GM19372 (cell line): Measurements from ENCODE around the gene CDHR3.

Experiments
- ATAC-seq: cut with Tn5 transposase; IDR thresholded peaks from one replicate; pipeline ENCODE4 v1.9.1; 2021; ENCODE audit warnings: mild to moderate bottlenecking, low read depth, moderate library complexity; ENCODE audit not compliant: unreplicated experiment

Gene CDHR3

DNA sequence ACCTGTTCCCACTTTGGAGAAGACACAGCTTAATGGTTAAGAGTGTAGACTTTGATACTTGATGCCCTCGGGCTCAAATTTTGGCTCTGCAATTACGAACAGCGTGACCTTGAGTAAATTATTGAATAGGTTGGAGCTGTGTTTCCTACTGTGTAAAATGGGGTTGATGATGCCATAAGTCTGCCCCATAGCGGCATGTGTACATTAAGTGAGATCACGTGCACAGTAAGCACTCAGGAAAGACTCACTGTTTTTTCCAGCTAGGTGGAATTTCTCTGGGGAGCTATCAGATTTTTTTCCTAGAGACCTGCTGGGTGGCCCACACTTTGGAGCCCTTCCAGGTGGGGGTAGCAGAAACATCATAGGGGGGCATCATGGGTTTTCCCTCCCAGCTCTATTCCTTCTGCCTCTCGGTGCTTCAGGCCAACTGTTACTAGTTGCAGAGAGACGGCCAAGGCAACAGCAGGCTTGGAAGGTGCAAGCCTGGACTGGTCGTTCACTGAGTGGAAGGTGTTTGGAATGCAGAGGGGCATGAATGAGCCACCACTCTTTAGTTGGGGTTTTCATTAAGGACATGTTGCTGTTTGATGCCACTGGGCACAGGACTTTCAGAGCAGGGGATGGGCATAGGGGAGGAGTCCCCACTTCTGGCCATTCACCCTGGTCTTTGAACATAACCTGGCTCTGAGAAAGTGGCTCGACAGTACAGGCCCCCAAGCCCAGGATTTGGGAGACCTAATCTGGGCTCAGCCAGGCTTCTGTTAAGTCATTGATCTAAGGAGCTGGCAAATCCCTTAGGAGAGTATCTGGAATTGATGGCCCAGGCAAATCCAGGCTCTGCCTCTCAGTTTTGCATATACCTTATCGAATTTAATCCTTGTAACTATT lies 85.0 kb downstream of the CDHR3 start:
- ATAC-seq: no peak

DNA sequence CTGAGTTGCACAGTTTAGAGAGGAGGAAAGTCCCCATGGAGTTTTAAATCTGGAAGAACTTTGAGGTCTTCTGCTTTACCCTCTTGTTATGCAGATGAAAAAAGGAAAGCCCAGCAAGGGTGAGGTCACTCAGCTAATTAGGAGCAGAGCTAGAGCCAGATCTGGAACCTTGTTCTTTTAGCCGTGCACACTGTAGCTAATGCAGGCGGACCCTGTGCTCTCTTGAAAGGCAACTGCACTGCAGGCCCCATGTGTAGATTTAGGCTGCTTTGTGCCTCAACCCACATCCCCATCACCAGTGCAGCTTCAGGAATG lies 85.6 kb downstream of the CDHR3 start:
- ATAC-seq: no peak

DNA sequence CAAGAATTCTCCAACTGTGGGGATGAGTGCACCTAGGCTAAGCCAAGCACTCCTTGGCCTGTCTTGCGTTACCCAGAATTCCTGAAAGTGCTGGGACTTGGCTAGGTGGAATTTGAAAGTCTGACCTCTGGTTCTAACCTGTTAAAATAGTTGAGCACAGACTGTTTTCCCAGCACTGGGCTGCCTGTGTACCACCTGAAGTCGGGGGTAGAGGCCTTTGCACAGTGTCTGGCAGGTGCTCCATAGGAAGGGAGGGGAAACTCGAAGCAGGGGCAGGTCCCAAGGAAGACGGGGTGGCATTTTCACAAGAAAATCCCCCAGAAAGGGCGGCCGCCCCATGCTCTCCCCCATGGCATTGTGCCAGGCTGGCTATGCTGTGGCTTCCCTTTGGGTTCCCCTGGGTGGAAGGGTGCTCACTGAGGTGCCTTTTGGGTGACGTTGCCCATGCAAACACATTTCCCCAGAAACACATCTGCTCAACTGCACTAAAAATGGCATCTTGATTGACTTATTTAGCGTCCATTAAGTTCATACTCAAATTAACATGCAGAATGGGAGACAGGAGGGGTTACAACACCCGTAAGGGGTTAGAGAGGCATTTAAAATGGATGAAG lies 86.2 kb downstream of the CDHR3 start:
- no peak for ATAC-seq

DNA sequence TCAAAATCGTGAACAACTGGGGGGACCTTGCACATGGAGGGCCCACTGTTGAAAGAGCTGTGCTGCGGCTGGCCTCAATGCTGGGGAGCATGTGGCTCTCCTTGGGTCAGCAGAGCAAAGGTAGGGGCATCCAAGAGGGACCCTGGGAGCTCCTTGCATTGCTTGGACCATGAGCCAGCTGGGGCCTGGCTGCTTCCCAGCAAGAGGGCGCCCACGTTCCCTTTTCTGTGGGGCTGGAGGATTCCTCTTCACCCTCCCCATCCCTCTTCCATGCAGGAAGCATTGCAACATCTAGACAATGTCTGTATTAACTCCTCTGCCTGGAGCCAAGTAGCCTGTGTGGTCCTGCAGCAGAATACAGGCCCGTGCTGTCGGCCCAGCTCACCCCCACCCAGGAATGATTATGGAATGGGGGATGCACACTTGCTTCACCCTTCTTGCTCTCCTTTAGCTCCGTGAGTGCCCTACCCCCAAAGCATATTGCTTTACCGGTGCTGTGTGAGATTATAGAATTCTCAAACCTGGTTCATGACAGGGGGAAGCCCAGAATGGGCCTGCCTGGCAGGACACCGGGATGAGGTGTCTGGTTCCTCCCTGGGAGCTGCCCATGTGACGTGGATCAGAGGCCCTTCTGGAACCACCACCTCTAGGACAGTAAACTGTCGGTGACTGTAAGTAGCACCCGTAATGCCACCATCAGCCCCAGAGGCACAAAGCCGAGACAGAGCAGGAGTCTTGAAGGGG lies 87.1 kb downstream of the CDHR3 start:
- ATAC-seq: no peak

DNA sequence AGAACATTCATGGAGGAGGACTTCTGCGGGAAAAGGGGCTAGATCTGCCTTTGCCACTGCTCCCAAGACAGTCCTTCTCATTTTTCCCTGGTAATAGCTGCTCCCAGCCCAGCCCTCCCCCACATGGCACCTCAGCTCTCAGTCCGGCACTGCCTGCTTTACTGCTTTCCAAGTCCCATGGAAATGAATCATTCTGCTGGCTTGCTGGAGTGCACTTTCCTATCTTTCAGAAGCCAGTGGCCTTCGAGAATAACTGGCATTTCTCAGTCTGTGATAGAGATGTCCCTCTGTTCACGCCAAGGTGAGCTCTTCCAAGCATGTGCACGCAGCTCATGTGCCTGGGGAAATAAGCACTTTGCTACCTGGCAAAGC lies 87.7 kb downstream of the CDHR3 start:
- ATAC-seq: no peak

DNA sequence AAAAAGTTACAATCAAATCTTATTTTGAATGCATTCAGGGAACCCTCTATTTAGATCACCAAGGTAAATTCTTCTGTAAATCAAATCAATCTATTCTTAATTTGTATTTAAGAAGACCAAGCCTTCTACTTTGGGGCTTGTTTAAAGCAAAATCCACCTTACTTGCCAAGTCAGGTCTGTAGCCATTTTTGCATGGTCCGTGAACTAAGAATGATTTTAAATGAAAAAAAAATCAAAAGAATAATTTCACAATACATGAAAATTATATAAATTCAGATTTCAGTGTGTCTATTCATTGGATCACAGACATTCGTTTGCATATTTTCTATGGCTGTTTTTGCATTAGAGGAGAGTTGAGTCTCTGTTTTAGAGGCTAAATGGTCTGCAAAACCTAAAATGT lies 89.6 kb downstream of the CDHR3 start:
- no peak for ATAC-seq

DNA sequence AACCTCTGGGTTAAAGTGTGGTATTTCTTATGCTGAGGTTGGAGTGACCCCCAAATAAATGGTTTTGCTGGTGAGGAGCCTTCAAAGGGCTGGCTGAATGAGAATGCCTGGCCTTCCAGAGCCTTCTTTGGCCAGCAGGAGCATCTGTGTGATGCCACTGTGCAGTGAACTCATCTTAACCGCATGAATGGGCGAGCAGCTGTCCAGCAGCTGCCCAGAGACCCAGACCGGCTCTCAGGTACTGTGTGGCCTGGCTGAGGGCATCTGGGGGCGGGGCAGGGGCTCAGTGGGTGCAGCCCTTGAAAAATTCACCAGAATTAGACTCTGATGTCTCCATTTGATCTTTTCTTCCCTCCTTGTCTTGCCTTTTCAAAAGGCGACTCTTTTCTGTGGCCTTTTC lies 90.0 kb downstream of the CDHR3 start:
- ATAC-seq: no peak

DNA sequence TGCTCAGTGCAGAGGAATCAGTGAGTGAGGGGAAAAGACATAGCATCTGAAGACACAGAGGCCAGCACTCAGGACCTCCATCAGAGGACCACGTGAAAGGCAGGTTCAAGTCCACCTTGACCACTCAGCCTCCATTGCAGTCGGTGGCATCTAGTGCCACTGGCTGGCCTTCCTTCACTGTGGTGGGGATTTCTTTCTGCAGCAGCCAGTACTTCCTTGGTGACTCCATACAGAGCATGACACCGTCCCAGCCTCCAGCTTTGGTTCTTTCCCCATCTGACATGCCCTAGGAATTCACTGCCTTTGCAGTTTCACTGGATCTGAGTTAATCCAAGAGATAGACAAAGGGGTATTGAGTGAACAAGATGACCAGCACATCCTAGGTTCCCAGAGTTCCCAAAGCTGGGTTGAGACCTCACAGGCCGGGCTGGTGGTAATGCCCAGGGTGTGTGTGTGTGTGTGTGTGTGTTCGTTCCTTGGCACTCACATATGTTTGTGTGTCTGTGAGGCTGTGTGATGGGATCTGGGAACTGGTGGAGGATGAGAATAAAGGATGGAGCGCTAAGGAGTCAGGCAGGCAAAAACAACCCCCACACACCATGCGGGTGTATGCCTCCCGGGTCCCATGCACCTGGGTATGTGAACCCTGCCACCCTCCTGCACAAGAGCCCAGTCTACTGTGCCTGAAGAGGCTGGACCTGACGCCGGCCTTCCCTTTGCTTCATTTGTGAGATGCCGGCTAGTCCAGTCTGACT lies 91.3 kb downstream of the CDHR3 start:
- no peak for ATAC-seq

DNA sequence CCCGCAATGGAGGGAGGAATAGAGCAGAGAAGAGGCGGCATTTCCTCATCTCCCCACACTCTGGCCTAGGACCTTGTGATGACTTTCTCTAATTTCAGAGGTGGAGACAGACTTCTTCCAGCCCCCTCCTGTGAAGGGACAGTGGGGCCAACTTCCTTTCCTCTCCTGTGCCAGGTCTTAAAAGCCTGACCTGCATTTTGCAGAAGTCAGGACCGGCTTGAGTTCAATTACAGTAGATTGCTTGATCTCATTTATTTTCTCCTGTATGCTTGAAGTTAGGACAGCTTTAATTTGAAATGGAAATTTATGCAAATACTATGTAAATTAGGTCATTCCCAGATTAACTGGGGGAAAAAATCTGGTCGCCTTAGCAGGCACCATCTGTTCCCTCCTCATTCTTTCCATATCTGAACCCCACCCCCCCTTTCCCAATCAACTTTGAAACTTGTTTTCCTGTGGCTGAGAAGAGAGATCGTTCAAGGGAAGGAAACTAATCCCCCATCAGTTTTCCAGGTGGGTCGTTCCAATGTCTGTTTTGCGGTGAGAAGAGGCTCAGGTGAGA lies 92.0 kb downstream of the CDHR3 start:
- ATAC-seq: no peak

DNA sequence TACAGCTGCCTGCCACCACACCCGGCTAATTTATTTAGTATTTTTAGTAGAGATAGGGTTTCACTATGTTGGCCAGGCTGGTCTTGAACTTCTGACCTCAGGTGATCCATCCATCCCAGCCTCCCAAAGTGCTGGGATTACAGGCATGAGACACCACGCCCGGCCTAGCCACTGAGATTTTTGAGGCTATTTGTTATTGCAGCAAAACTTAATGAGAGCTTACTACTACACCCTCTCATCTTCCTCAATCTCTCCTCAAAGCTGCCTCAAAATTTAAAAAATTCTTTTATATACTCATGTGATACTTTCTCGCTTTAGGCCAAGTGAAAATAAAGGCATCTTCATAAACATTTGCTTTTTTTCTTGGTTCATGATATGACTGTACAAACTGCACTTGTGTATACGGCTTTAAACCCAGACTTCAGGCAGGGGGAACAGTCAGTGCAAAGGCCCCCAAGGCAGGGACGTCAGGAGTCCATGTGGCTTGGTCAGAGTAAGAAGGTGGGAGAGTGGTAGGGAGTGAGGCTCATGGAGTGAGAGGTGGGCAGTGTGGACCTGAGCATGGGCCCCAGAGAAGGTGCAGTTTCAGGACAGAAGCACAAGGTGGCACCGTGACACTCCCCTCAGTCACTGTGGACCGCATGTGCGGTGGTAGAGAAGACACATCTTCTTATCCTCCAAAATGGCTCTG lies 93.6 kb downstream of the CDHR3 start:
- ATAC-seq: peak; percentile 44

DNA sequence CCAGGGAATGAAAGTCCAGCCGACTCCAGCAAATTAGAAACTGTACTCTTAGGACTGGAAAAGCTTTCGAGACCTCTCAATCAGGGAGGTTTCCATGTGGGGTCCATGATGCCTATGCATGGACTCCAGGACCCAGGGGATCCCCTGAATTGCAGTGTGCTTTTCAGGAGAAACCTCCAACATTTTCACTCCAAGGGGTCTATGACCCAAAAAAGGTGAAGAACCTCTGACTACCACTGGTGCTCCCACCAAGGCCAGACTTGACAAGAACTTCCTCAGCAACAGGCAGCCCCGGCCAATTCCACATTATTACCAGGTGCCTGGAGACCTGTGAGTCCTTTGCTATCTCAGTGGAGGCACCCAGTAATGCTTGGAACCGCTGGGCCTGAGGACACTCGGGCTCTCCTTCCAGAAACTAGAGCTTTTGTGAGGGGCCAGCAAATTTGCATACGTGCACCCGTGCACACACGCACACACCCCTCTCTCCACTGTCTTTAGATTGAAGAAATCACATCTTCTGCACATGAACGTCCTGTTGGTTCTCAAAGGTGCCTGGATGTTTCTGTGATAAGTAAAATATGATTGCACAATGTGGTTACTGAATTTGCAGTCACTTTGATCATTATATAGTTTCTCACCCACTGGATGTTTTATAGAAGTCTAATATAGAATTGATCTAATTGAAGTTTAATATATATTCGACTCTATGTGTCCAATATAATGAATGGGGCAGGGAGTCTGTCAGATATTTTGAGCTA lies 94.3 kb downstream of the CDHR3 start:
- ATAC-seq: no peak

DNA sequence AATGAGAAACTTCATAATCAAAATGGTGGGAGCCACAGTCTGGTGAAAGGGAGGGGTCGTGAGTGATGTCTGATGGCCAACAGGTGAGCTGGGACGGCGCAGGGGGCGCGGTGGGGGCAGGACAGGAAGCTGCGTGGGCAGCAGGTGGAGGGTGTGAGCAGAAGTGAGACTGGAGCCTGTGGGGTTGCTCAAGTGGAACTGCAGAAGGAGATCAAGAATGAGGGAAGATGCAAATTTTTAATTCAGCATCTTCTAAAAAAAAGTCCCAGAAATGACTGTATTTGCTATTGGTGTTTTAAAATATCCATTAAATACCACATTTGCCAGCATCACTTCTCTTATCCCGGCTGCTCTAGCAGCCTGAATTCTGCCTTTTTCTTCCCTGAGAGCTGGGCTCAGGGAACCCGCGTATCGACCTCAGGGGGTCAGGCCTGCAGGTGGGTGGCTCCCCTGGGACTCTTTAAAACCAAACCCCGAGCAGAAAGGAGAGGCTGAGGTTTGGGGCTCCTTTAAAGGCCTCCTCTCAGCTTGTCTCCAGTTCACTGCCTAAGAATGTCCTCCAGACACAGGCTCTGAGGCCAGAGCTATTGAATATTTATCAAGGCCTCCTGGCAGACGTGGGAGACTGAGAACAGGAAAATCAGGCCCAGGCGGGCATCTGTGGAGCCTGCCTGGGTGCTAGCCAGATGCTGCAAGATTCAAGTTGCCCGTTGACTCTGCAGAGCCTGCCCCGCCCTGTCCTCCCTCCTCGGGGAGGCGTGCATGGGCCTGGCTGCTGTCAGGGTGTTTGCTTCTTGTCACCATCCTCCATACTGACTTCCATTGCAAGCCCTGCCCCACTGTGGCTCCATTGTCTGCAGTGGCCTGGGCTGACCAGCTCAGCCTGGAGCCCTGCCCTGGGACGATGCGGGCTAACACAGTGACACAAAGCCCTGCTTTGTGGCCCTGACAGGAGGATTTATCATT lies 95.2 kb downstream of the CDHR3 start:
- ATAC-seq: peak; percentile 59

DNA sequence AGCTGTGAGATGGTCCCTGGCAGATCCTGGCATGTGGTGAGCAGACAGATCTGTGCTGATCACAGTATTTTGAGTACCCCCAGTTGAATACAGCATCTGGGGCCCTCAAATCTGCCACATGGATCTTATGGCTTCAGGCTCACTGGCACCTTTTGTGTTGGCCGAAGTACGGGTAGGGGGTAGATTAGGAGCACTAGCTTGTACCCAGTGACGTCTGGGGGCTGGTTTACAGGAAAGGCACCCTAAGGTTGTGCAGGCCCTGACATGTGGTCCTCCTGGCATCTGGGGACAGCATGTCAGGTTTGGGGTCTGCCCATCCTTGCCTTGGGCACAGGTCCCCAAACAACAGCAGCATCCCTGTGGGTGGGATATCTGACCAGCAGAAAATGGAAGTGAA lies 95.9 kb downstream of the CDHR3 start:
- ATAC-seq: no peak

DNA sequence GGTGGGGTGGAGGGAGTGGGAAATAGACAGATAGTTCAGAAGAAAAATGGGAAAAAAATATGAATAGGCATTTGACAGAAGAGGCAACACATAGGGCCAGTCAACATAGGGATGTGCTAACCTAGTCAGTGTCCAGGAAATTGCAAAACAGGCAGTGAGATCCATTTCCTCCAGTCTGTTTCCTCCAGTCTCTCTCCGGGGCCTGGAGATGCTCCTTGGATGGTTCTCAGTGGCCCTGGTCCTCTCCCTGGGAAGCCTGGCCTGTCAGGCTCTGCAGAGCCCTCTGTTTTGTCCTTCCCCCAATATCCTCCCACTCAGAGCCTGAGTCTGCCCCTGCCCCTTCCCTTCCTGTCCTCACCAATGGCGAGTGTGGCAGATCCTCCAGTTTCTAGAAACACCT lies 96.5 kb downstream of the CDHR3 start:
- ATAC-seq: no peak

DNA sequence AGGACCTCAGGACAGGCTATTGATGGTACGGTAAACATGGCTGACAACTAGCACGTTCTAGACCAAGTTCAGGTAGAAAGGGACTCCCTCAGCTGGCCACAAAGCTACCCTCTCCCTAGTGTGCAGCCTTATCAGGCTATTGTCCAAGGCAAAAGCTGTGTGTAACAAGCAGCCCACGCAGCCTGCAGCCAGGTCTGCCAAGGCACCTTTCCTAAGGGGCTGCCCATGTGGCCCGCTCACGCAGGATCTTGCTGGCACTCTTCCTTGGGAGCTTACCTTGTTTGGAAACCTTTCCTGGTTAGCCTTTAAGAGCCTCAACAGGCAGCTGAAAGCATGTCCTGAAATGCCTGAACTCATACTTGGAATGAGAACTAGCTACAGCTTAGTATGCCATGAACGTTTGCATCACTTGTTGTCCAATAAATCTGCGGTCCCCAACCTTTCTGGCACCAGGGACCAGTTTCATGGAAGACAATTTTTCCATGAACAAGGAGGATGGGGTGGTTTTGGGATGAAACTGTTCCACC lies 97.4 kb downstream of the CDHR3 start:
- no peak for ATAC-seq

DNA sequence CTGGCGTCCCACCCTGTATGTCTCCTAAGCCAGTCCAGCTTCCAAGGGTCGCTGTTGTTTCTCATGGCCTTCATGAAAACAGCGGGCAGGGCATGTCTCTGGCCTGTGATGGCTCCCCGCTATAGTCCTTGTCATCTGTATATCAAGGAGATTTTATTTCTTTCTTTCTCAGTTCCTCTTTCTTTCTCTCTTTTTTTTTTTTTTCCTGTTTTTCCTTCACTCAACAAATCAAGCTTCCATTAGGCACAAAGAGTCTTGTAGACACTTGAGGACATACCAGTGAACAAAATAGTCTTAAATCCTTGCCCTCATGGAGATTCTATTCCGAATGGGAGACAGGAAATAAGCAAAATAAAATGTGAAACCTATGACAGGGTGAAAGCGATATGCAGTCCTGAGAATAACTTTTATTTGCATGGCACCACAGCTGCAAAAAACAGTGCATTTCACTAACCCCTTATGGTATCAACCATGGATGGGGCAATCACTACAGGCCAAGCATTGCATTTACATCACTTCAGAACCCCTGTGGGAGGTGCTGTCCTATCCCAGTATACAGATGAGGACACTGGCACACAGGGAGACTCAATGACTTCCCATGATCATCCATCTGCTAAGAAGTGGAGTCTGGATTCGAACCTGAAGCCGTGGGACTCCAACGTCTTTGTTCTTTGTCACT lies 98.4 kb downstream of the CDHR3 start:
- no peak for ATAC-seq

DNA sequence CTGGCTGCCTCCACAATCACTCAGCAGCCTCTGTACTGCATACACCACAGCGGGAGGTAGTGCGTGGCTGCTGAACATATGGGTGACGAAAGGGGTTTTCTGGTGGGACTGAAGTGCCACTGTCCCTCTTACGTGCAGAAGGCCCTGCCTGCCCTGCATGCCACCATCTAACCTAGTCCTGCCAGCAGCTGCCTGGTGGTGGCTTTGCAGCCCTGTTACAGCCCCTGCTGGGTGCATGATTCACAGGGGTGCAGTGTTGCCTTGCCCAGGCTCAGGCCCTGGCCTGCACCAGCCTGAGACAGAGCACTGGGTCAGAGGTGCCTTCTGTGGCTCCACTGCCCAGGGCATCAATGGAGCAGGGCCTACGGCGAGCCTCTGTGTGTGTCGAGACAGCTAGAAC lies 98.9 kb downstream of the CDHR3 start:
- no peak for ATAC-seq
